GM12891 (cell line): ENCODE data around the gene CSGALNACT2.

Experiments used
- PAX5 ChIP-seq: IDR thresholded peaks from 2 replicates; pipeline ENCODE4 v1.6.1; 2011; ENCODE audit warnings: low read length, moderate library complexity, mild to moderate bottlenecking; ENCODE audit not compliant: insufficient read depth, severe bottlenecking
- POLR2A ChIP-seq: IDR thresholded peaks from 2 replicates; pipeline ENCODE4 v1.6.1; 2011; ENCODE audit warnings: low read depth, low read length, control low read depth
- POLR2AphosphoS5 ChIP-seq: IDR thresholded peaks from 2 replicates; pipeline ENCODE4 v1.6.1; 2011; ENCODE audit warnings: low read depth, low read length, control low read depth
- POU2F2 ChIP-seq: IDR thresholded peaks from 2 replicates; pipeline ENCODE4 v1.6.1; 2011; ENCODE audit warnings: low read depth, mild to moderate bottlenecking, control low read depth, low read length, moderate library complexity
- SPI1 ChIP-seq: IDR thresholded peaks from 2 replicates; pipeline ENCODE4 v1.6.1; 2011; ENCODE audit warnings: low read depth, low read length, control low read depth
- TAF1 ChIP-seq: IDR thresholded peaks from 2 replicates; pipeline ENCODE4 v1.6.1; 2011; ENCODE audit warnings: low read depth, low read length, control low read depth

- TF ChIP-seq POLR2A = no peak
- TF ChIP-seq POLR2AphosphoS5 = no peak
- TF ChIP-seq TAF1 = no peak
- TF ChIP-seq SPI1 = no peak
- TF ChIP-seq POU2F2 = no peak
- TF ChIP-seq PAX5 = no peak
These were observed 78.8 kb downstream of the CSGALNACT2 start for GRCh38 chr10:43216931-43217562.
